ENCODE measurements around the gene ADAMTS20. TPM values are rescaled to one million over a fixed set of nuclear protein-coding genes. Genes with fewer than 3 reads are reported as not detected.

ADAMTS20 gene
- total RNA-seq, 4 donors from 2014 or later: not detected

DNA sequence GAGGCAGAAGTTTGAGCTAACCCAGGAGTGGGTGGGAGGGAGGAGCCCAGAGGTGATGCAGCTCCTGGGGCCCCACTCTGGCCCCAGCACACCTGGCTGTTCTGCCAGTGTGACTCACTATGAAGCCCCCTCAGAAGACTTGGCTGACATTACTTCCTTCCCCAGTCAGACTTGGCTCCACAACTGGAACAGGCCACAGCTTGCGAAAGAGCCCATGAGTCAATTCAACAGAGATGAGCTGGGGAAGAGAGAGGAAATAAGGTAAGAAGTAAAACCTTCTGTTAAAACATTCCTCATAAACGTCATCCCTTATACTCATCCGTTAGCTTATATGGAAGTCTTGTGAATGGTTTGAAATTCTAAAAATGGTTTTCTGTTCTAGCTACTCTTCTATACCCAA lies 245.9 kb downstream of the ADAMTS20 start:
- H3K4me3 ChIP-seq: no peak overlapping the region
- H3K27ac ChIP-seq: no peak overlapping the region
- in situ Hi-C loops (cut with MboI; ENCODE audit: low pct_ligation_motif_present in 1 of 4, low pct_unique_long_range_greater_than_20kb in 1 of 4, low sequenced_read_pairs in 3 of 4) (no loop called here), intact Hi-C loops (cut with DNase I; ENCODE audit: low total_unique reads) (no loop called here)
- no peaks in the 10 kb centered on the region for H3K36me3 ChIP-seq
- DNase-seq: no peak
- no peaks in the 10 kb centered on the region for H3K27me3 ChIP-seq
- no peak for TF ChIP-seq POLR2A (IDR thresholded peaks at IDR 0.05)
- TF ChIP-seq EP300 (IDR thresholded peaks at IDR 0.05; ENCODE audit: low read depth): no peak
- no peak for TF ChIP-seq POLR2AphosphoS5 (IDR thresholded peaks at IDR 0.05)
- TF ChIP-seq, protein P1, sequence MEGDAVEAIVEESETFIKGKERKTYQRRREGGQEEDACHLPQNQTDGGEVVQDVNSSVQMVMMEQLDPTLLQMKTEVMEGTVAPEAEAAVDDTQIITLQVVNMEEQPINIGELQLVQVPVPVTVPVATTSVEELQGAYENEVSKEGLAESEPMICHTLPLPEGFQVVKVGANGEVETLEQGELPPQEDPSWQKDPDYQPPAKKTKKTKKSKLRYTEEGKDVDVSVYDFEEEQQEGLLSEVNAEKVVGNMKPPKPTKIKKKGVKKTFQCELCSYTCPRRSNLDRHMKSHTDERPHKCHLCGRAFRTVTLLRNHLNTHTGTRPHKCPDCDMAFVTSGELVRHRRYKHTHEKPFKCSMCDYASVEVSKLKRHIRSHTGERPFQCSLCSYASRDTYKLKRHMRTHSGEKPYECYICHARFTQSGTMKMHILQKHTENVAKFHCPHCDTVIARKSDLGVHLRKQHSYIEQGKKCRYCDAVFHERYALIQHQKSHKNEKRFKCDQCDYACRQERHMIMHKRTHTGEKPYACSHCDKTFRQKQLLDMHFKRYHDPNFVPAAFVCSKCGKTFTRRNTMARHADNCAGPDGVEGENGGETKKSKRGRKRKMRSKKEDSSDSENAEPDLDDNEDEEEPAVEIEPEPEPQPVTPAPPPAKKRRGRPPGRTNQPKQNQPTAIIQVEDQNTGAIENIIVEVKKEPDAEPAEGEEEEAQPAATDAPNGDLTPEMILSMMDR (IDR thresholded peaks at IDR 0.05): no peak
- H3K9me3 ChIP-seq: no peaks in the 10 kb centered on the region
- H3K4me1 ChIP-seq: no peaks in the 10 kb centered on the region
- WGBS, 2 donors (ENCODE audit: low coverage in 1 of 2): 73 to 78% methylated on average over 2 to 3 of the region's 3 CpGs

DNA sequence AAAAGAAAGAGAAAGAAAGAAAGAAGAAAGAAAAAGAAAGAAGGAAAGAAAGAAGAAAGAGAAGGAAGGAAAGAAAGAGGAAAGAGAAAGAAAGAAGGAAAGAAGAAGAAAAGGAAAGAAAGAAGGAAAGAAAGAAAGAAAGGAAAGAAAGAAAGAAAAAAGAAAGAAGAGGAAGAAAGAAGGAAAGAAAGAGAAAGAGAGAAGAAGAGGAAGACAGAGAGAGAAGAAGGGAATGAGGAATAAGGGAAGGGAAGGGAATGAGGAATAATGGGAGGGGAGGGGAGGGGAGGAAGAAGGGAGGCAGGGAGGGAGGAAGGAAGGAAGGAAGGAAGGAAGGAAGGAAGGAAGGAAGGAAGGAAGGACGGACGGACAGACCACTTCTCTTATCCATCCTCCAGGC lies 246.9 kb downstream of the ADAMTS20 start:
- Histone ChIP-seq H3K9me3 (no peaks in the 10 kb centered on the region), H3K4me1 (no peaks in the 10 kb centered on the region), H3K27me3 (no peaks in the 10 kb centered on the region), H3K27ac (no peak overlapping the region), H3K36me3 (no peaks in the 10 kb centered on the region), H3K4me3 (no peak overlapping the region)
- TF ChIP-seq, protein P1 (IDR thresholded peaks at IDR 0.05): no peak
- TF ChIP-seq POLR2A (IDR thresholded peaks at IDR 0.05) (no peak), POLR2AphosphoS5 (IDR thresholded peaks at IDR 0.05) (no peak), EP300 (IDR thresholded peaks at IDR 0.05; ENCODE audit: low read depth) (no peak)
- DNase-seq: no peak
- 73 to 100% methylated on average over 1 to 2 of the region's 2 CpGs for WGBS, 2 donors (ENCODE audit: low coverage in 1 of 2)
- in situ Hi-C loops (cut with MboI; ENCODE audit: low pct_ligation_motif_present in 1 of 4, low pct_unique_long_range_greater_than_20kb in 1 of 4, low sequenced_read_pairs in 3 of 4) (no loop called here), intact Hi-C loops (cut with DNase I; ENCODE audit: low total_unique reads) (no loop called here)

Other genes with a start within 250 kb of the ADAMTS20 start
- 10 to 100 TPM in 2 of 4 donors, 1 to 10 TPM in 2; 3.0 to 16.3 (median 9.5) TPM for gene PUS7L, start 206.6 kb upstream of the ADAMTS20 start, total RNA-seq
- 10 to 100 TPM in 3 of 4 donors, 1 to 10 TPM in 1; 6.6 to 39.7 (median 19.0) TPM for gene IRAK4, start 206.7 kb upstream of the ADAMTS20 start, total RNA-seq